HL-60 (cell line): ENCODE measurements around the gene CD2.

Experiments used
- DNase-seq, 2 experiments: peaks; one replicate each; pipeline ENCODE4 v3.0.0-alpha.2; 2010 to 2020; ENCODE audit warnings: low read depth in 1 of 2, low spot score in 1 of 2
- H3K27ac ChIP-seq: fragments of 250-450 bp; sonication (Bioruptor Pico); replicated peaks from 2 replicates; pipeline ENCODE4 v1.5.1; 2020; ENCODE audit warnings: mild to moderate bottlenecking, moderate library complexity
- H3K27me3 ChIP-seq: fragments of 250-450 bp; sonication (Bioruptor Pico); 2 replicates; pipeline ENCODE4 v1.5.1; 2021; ENCODE audit warnings: mild to moderate bottlenecking, moderate library complexity; ENCODE audit not compliant: insufficient read depth, poor library complexity, severe bottlenecking
- H3K4me3 ChIP-seq: replicated peaks from 2 replicates; pipeline ENCODE4 v1.5.1; 2011; ENCODE audit warnings: mild to moderate bottlenecking, control low read depth, low read length; ENCODE audit not compliant: insufficient read depth
- GABPA ChIP-seq: IDR thresholded peaks from 2 replicates; pipeline ENCODE4 v1.6.1; 2012; ENCODE audit warnings: low read depth
- POLR2AphosphoS5 ChIP-seq: IDR thresholded peaks from 2 replicates; pipeline ENCODE4 v1.6.1; 2012; ENCODE audit warnings: low read depth
- REST ChIP-seq: IDR thresholded peaks from 2 replicates; pipeline ENCODE4 v1.6.1; 2012; ENCODE audit warnings: low read depth; ENCODE audit not compliant: insufficient replicate concordance
- SPI1 ChIP-seq: IDR thresholded peaks from 2 replicates; pipeline ENCODE4 v1.6.1; 2012; ENCODE audit warnings: low read depth, mild to moderate bottlenecking, borderline replicate concordance
- TF ChIP-seq, protein P1 (sequence below): IDR thresholded peaks from one replicate; pipeline ENCODE4 v1.5.1; 2011; ENCODE audit warnings: low read length, control low read depth, inconsistent platforms; ENCODE audit not compliant: insufficient read depth

The CD2 gene

GRCh38 chr1:116711263-116711840 is 42.9 kb upstream of the CD2 start:
- DNase-seq = no peak
- TF ChIP-seq POLR2AphosphoS5 (no peak), REST (no peak), SPI1 (no peak), GABPA (no peak)
- TF ChIP-seq, protein P1, sequence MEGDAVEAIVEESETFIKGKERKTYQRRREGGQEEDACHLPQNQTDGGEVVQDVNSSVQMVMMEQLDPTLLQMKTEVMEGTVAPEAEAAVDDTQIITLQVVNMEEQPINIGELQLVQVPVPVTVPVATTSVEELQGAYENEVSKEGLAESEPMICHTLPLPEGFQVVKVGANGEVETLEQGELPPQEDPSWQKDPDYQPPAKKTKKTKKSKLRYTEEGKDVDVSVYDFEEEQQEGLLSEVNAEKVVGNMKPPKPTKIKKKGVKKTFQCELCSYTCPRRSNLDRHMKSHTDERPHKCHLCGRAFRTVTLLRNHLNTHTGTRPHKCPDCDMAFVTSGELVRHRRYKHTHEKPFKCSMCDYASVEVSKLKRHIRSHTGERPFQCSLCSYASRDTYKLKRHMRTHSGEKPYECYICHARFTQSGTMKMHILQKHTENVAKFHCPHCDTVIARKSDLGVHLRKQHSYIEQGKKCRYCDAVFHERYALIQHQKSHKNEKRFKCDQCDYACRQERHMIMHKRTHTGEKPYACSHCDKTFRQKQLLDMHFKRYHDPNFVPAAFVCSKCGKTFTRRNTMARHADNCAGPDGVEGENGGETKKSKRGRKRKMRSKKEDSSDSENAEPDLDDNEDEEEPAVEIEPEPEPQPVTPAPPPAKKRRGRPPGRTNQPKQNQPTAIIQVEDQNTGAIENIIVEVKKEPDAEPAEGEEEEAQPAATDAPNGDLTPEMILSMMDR = no peak
- H3K27ac ChIP-seq = no peak overlapping the region
- H3K4me3 ChIP-seq = no peak overlapping the region
- no peaks in the 10 kb centered on the region for H3K27me3 ChIP-seq

GRCh38 chr1:116712510-116712909 is 41.7 kb upstream of the CD2 start:
- DNase-seq = no peak

GRCh38 chr1:116713474-116713873 is 40.8 kb upstream of the CD2 start:
- TF ChIP-seq SPI1 = no peak
- TF ChIP-seq REST = no peak
- TF ChIP-seq GABPA = no peak
- TF ChIP-seq POLR2AphosphoS5 = no peak
- TF ChIP-seq, protein P1 = no peak
- H3K27me3 ChIP-seq = no peaks in the 10 kb centered on the region
- DNase-seq = no peak
- H3K4me3 ChIP-seq = no peak overlapping the region
- H3K27ac ChIP-seq = no peak overlapping the region

More at GRCh38 chr1:116712510-116712909, 41.7 kb upstream of the CD2 start:
- Histone ChIP-seq H3K27ac (no peak overlapping the region), H3K4me3 (no peak overlapping the region), H3K27me3 (no peaks in the 10 kb centered on the region)
- TF ChIP-seq REST (no peak), POLR2AphosphoS5 (no peak), SPI1 (no peak), GABPA (no peak)
- TF ChIP-seq, protein P1 = no peak
